SK-N-SH (cell line): ENCODE measurements around the gene RAB6B.

Source experiments
- CHD2 ChIP-seq: fragments of 150-350 bp; IDR thresholded peaks from 2 replicates; pipeline ENCODE4 v1.6.1; 2018; ENCODE audit warnings: low read length; ENCODE audit not compliant: partially characterized antibody
- EP300 ChIP-seq, 2 experiments: IDR thresholded peaks; 2 replicates each; pipeline versions ENCODE4 v1.4.0 to v1.6.1; 2012; ENCODE audit warnings: borderline replicate concordance in 1 of 2, low read depth in 1 of 2, low read length in 1 of 2
- JUND ChIP-seq: IDR thresholded peaks from 2 replicates; pipeline ENCODE4 v1.4.0; 2012
- POLR2AphosphoS5 ChIP-seq: IDR thresholded peaks from 2 replicates; pipeline ENCODE4 v1.6.1; 2012; ENCODE audit warnings: low read depth, low read length
- RFX5 ChIP-seq: IDR thresholded peaks from 2 replicates; pipeline ENCODE4 v1.6.1; 2012; ENCODE audit warnings: mild to moderate bottlenecking, improper control_type of control experiment, low read length
- TEAD4 ChIP-seq: IDR thresholded peaks from 2 replicates; pipeline ENCODE4 v1.4.0; 2012; ENCODE audit warnings: mild to moderate bottlenecking, borderline replicate concordance; ENCODE audit not compliant: insufficient read depth
- TF ChIP-seq, protein P1 (sequence below): fragments of 200-600 bp; sonication (generic); IDR thresholded peaks from 2 replicates; pipeline ENCODE4 v1.6.1; 2017; ENCODE audit warnings: antibody characterized with exemption, mild to moderate bottlenecking, moderate library complexity
- TF ChIP-seq, protein P2 (sequence below): IDR thresholded peaks from 2 replicates; pipeline ENCODE4 v1.6.1; 2012; ENCODE audit warnings: mild to moderate bottlenecking, low read depth, low read length, moderate library complexity

DNA sequence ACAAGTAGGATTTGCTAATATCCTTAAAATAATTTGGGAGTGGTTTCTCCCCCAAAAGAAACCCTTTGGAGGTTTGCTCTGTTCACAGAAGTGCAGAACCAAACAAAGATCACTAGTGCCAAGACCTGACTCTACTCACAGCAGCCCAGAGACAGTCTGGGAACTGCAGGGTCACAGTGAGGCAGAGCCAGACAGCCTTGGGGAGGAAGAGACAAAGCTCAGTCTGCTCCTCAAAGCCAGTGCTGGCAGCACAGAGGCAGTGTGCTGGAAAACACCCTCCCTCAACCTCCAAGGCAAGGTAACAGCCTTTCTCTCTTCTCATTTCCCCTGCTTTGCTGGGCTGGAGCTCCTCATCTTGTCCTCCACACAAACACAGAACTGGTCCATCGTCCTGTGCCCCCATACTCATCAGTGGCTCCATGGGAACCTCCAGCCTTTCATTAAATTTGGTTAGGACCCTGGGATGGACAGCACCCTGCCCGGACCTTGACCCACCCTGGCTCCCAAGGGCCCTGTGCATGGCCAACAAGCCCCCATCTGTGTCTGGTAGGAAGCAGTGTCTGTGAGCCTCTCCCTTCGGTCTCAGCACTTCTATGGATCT, 12.6 kb downstream of the RAB6B start:
- no peak for TF ChIP-seq RFX5
- TF ChIP-seq, protein P1, sequence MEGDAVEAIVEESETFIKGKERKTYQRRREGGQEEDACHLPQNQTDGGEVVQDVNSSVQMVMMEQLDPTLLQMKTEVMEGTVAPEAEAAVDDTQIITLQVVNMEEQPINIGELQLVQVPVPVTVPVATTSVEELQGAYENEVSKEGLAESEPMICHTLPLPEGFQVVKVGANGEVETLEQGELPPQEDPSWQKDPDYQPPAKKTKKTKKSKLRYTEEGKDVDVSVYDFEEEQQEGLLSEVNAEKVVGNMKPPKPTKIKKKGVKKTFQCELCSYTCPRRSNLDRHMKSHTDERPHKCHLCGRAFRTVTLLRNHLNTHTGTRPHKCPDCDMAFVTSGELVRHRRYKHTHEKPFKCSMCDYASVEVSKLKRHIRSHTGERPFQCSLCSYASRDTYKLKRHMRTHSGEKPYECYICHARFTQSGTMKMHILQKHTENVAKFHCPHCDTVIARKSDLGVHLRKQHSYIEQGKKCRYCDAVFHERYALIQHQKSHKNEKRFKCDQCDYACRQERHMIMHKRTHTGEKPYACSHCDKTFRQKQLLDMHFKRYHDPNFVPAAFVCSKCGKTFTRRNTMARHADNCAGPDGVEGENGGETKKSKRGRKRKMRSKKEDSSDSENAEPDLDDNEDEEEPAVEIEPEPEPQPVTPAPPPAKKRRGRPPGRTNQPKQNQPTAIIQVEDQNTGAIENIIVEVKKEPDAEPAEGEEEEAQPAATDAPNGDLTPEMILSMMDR: no peak
- no peak for TF ChIP-seq TEAD4
- no peak for TF ChIP-seq EP300 (IDR thresholded peaks at IDR 0.05; ENCODE audit: borderline replicate concordance in 1 of 2, low read depth in 1 of 2, low read length in 1 of 2)
- TF ChIP-seq, protein P2, sequence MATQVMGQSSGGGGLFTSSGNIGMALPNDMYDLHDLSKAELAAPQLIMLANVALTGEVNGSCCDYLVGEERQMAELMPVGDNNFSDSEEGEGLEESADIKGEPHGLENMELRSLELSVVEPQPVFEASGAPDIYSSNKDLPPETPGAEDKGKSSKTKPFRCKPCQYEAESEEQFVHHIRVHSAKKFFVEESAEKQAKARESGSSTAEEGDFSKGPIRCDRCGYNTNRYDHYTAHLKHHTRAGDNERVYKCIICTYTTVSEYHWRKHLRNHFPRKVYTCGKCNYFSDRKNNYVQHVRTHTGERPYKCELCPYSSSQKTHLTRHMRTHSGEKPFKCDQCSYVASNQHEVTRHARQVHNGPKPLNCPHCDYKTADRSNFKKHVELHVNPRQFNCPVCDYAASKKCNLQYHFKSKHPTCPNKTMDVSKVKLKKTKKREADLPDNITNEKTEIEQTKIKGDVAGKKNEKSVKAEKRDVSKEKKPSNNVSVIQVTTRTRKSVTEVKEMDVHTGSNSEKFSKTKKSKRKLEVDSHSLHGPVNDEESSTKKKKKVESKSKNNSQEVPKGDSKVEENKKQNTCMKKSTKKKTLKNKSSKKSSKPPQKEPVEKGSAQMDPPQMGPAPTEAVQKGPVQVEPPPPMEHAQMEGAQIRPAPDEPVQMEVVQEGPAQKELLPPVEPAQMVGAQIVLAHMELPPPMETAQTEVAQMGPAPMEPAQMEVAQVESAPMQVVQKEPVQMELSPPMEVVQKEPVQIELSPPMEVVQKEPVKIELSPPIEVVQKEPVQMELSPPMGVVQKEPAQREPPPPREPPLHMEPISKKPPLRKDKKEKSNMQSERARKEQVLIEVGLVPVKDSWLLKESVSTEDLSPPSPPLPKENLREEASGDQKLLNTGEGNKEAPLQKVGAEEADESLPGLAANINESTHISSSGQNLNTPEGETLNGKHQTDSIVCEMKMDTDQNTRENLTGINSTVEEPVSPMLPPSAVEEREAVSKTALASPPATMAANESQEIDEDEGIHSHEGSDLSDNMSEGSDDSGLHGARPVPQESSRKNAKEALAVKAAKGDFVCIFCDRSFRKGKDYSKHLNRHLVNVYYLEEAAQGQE: no peak
- no peak for TF ChIP-seq POLR2AphosphoS5
- no peak for TF ChIP-seq CHD2
- TF ChIP-seq JUND: no peak
